H1 (cell line): Measurements from ENCODE around the gene CPNE4. TPM values are rescaled to one million over a fixed set of nuclear protein-coding genes. Genes with fewer than 3 reads are reported as not detected.

ENCODE experiments used
- ATF2 ChIP-seq: IDR thresholded peaks from 2 replicates; pipeline ENCODE4 v1.6.1; 2012; ENCODE audit warnings: low read length, inconsistent platforms
- BACH1 ChIP-seq: IDR thresholded peaks from 2 replicates; pipeline ENCODE4 v1.6.1; 2012; ENCODE audit warnings: low read length, improper control_type of control experiment
- CBX5 ChIP-seq: fragments of 300-800, 300-1000 bp; sonication (generic); IDR thresholded peaks from 2 replicates; pipeline ENCODE4 v1.7.1; 2016; ENCODE audit warnings: antibody characterized with exemption, low read length, low read depth
- CEBPB ChIP-seq: IDR thresholded peaks from 2 replicates; pipeline ENCODE4 v1.6.1; 2012; ENCODE audit warnings: low read depth, low read length
- CHD1 ChIP-seq: IDR thresholded peaks from 2 replicates; pipeline ENCODE4 v1.6.1; 2012; ENCODE audit warnings: low read depth, low read length, improper control_type of control experiment
- CHD2 ChIP-seq: IDR thresholded peaks from 2 replicates; pipeline ENCODE4 v1.6.1; 2012; ENCODE audit warnings: low read length, improper control_type of control experiment
- CREB1 ChIP-seq: IDR thresholded peaks from 2 replicates; pipeline ENCODE4 v1.6.1; 2012; ENCODE audit warnings: inconsistent platforms
- CTBP2 ChIP-seq: IDR thresholded peaks from 2 replicates; pipeline ENCODE4 v1.7.0; 2011; ENCODE audit warnings: borderline replicate concordance, mild to moderate bottlenecking, moderate library complexity, mixed read lengths, low read length; ENCODE audit not compliant: insufficient read depth, insufficient read length
- EP300 ChIP-seq, 2 experiments: IDR thresholded peaks; 1 replicate in 1 of 2; 2 replicates in 1 of 2; pipeline ENCODE4 v1.6.1; 2011 to 2012; ENCODE audit warnings: low read depth in 2 of 2, low read length in 2 of 2, mild to moderate bottlenecking in 2 of 2, borderline replicate concordance in 1 of 2, inconsistent platforms in 1 of 2, moderate library complexity in 1 of 2
- HDAC2 ChIP-seq, 2 experiments: fragments of 300-600 bp in 1 of 2; sonication (generic) in 1 of 2; IDR thresholded peaks; 2 replicates each; pipeline ENCODE4 v1.6.1; 2011 to 2012; ENCODE audit warnings: low read depth in 2 of 2, low read length in 2 of 2, mild to moderate bottlenecking in 2 of 2, moderate library complexity in 2 of 2, borderline replicate concordance in 1 of 2, inconsistent platforms in 1 of 2
- HDAC6 ChIP-seq: IDR thresholded peaks from one replicate; pipeline ENCODE4 v1.7.1; 2012; ENCODE audit warnings: low read depth, mild to moderate bottlenecking, inconsistent platforms, low read length, moderate library complexity
- KDM5A ChIP-seq: fragments of 200-600 bp; IDR thresholded peaks from 2 replicates; pipeline ENCODE4 v1.7.1; 2012; ENCODE audit warnings: mild to moderate bottlenecking, low read length, inconsistent platforms, mixed read lengths
- MAX ChIP-seq: IDR thresholded peaks from 2 replicates; pipeline ENCODE4 v1.6.1; 2012; ENCODE audit warnings: inconsistent platforms
- NRF1 ChIP-seq: IDR thresholded peaks from 2 replicates; pipeline ENCODE4 v1.6.1; 2011; ENCODE audit warnings: mild to moderate bottlenecking, low read depth, low read length, improper control_type of control experiment
- POLR2AphosphoS5 ChIP-seq: IDR thresholded peaks from 2 replicates; pipeline ENCODE4 v1.6.1; 2011; ENCODE audit warnings: low read depth, low read length
- RFX5 ChIP-seq: IDR thresholded peaks from 2 replicates; pipeline ENCODE4 v1.6.1; 2011; ENCODE audit warnings: low read depth, low read length, improper control_type of control experiment, borderline replicate concordance
- SAP30 ChIP-seq: fragments of 300-600 bp; sonication (generic); IDR thresholded peaks from 2 replicates; pipeline ENCODE4 v1.7.1; 2012; ENCODE audit warnings: low read length, moderate library complexity, mild to moderate bottlenecking, inconsistent platforms; ENCODE audit not compliant: insufficient read depth, insufficient replicate concordance
- SP2 ChIP-seq: IDR thresholded peaks from 2 replicates; pipeline ENCODE4 v1.6.1; 2012; ENCODE audit warnings: mild to moderate bottlenecking, low read length, inconsistent platforms
- TAF1 ChIP-seq: IDR thresholded peaks from 2 replicates; pipeline ENCODE4 v1.6.1; 2011; ENCODE audit warnings: mild to moderate bottlenecking, low read depth, low read length
- USF2 ChIP-seq: IDR thresholded peaks from 2 replicates; pipeline ENCODE4 v1.6.1; 2011; ENCODE audit warnings: low read length, improper control_type of control experiment
- ZNF274 ChIP-seq: IDR thresholded peaks from 2 replicates; pipeline ENCODE4 v1.7.0; 2012; ENCODE audit warnings: low read length, borderline replicate concordance; ENCODE audit errors: extremely low read depth
- polyA plus RNA-seq, 7 experiments: library from polyadenylated mRNA; depleted of rRNA in 3 of 7; stranded (reverse) in 5 of 7; unstranded in 2 of 7; fragments of >200 nt in 5 of 7; fragments of 200-250 nt in 2 of 7; gene quantifications; 1 replicate in 5 of 7; 2 replicates in 1 of 7; 4 replicates in 1 of 7; pipeline versions ENCODE4 v1.2.1 to v1.2.3, GENCODE V29; 2011 to 2013; ENCODE audit warnings: missing spikeins in 2 of 7, mixed read lengths in 2 of 7
- total RNA-seq: library from RNA; stranded (reverse); fragmentation: NEBNext Ultra II Directional; extraction: Animal tissue kit (Norgen Biotek cat#: 25700); gene quantifications from 2 replicates; pipeline ENCODE4 v1.2.1, GENCODE V29; 2021

CPNE4 gene
- total and polyA plus RNA-seq, 2 of the 8 experiments (the other 6 are each of a cell fraction or from before 2014, with no cell fraction given): 0.82 to 3.8 TPM

- 0 out of 4 replicates have a peak, but pooled peaks of 1 of the 2 experiments have one; percentile 26 for TF ChIP-seq HDAC2 (IDR thresholded peaks at IDR 0.05; ENCODE audit: borderline replicate concordance in 1 of 2, low read depth in 2 of 2, low read length in 2 of 2)
- TF ChIP-seq POLR2AphosphoS5: peak; percentile 85
- TF ChIP-seq SAP30: no peak
- TF ChIP-seq SP2: no peak
- TF ChIP-seq CTBP2: no peak
- no peak for TF ChIP-seq CBX5
- peak; percentile 58; the same call in 1 of the 2 replicates for TF ChIP-seq BACH1
- TF ChIP-seq CREB1: peak; percentile 75
- TF ChIP-seq RFX5: no peak
- 0 out of 2 replicates have a peak, but pooled peaks have one; percentile 14 for TF ChIP-seq CHD2
- no peak for TF ChIP-seq HDAC6
- peak; percentile 98 for TF ChIP-seq TAF1
- TF ChIP-seq CEBPB: peak; percentile 65; the same call in 1 of the 2 replicates
- no peak for TF ChIP-seq USF2
- no peak for TF ChIP-seq ZNF274
- TF ChIP-seq KDM5A: peak; percentile 81
- TF ChIP-seq ATF2: peak; percentile 64; the same call in 1 of the 2 replicates
- TF ChIP-seq CHD1: no peak
- no peak for TF ChIP-seq NRF1
- TF ChIP-seq MAX: peak; percentile 100
- TF ChIP-seq EP300 (IDR thresholded peaks at IDR 0.05; ENCODE audit: borderline replicate concordance in 1 of 2, low read depth in 2 of 2, low read length in 2 of 2): peak in 1 of 2 experiments; percentile 67; a peak in 1 of 3 replicates
These were observed 532.1 kb downstream of the CPNE4 start, which contains the start of gene MRPL3 (continued) for GRCh38 chr3:131502530-131503319.
